ENCODE measurements around the gene LRIG1.

Gene LRIG1

DNA sequence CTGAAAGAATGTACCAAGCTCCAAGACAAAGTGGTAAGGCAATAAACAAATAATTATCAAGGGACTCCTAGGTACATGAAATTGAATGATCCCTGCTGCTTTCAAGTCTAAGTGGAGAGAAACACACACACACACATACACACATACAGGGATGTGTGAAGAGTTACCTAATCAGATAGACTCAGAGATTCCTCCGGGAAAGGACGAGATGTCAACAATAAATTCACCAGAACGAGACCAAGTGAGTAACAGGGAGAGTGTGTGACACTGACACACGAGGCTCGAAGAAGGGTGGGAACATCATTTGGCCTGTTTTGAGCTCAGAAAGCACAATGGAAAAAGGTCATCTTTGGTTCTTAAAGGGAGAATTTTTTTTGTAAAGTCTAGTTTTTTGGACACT lies 13.4 kb downstream of the LRIG1 start:
- DNase-seq, result no peak

- no peak for DNase-seq
These were observed 14.2 kb downstream of the LRIG1 start for GRCh38 chr3:66486646-66487045.

- DNase-seq, result no peak
These were observed 14.6 kb downstream of the LRIG1 start for GRCh38 chr3:66486202-66486601.

DNA sequence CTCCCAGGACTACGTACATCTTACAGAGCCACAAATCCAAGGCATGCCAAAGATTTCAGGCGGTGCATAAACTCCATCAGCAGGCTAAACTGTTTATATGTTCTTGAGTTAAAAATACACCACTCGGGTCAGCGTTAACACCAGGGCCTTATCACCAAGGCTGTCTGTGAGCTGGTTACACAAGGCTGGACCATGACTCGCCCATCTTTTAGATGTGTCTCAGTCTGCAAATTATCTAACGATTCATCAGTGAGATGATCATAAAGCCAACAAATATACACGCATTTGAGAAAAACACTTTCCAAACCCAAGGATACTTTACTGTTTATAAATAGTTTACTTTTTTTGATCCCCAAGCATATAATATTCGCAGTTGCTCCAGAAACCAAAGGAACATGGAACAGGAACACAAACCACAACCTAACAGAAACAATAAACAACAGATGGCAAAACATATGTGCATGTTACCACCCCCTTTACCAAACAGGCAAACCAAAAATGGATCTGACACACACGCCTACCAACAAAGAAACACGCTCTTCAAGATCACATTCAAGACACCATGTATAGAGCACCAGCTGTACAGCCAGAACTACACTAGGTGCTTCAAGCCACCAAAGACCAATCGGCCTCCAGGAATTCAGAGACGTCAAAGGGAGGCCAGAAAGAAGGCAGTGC lies 15.4 kb downstream of the LRIG1 start:
- DNase-seq, result no peak

GRCh38 chr3:66484106-66484844 lies 16.5 kb downstream of the LRIG1 start:
- no peak for DNase-seq

DNA sequence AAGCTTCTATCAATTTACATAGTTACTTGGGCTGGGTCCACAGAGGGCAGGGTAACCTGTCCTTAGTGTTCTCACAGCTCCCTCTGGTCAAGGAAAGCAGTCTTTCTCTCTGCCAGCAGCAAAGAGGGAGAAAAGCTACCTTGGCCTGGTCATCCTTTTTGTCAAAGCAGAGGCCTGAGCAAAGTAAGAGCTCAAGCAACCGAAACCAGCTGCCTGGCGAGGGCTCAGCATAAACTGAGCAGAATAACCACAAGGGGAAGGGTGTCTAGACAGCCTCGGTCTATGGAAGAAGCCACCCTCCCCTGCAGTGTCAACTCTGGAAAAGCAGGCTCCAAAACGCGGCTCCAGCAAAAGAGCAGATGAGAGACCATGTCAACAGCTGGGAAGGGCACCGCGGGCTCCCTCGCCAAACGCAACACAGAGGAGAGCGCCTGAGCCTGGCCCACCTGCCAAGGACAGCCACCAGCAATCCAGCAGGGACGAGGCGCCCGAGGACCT lies 17.4 kb downstream of the LRIG1 start:
- DNase-seq, result peak; percentile 7

DNA sequence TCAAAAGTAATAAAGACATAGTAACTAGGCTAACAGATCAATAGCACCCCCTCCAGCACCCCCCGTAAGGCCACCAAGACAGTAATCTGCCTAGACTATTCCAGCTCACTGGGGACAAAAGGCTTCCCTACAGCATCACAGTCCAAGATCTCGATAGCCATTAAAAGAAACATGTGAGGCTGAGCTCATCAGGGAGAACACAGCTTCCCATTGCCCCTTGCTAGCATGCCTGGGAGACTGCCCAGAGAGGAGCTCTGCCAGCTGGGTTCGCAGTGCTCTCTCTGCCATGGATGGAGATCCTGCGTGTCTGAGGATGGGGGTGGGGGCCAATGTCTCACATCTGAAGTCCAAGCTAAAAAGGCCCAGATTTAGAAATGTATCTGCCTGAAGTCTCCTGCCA lies 17.8 kb downstream of the LRIG1 start:
- DNase-seq, result no peak

DNA sequence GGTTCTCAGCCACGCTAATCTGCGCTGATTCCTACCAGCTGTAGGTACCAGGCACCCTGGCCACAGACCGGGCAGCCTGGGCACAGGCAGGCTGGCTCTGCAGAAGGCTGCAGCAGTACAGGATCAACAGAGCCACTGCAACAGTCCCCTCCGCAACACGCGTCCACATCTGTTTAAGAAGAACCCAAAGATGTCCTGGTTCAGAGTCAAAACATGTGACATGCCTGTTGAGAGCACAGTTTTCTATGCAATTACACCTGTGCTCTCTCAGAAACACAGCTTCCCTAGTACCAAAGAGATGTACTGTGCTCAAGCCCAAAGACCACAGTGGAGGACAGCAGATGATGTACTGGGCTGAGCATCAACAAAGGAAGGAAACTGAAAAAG lies 18.8 kb downstream of the LRIG1 start:
- no peak for DNase-seq

GRCh38 chr3:66481071-66482017 lies 19.5 kb downstream of the LRIG1 start:
- no peak for DNase-seq

GRCh38 chr3:66480666-66481065 lies 20.2 kb downstream of the LRIG1 start:
- no peak for DNase-seq

DNA sequence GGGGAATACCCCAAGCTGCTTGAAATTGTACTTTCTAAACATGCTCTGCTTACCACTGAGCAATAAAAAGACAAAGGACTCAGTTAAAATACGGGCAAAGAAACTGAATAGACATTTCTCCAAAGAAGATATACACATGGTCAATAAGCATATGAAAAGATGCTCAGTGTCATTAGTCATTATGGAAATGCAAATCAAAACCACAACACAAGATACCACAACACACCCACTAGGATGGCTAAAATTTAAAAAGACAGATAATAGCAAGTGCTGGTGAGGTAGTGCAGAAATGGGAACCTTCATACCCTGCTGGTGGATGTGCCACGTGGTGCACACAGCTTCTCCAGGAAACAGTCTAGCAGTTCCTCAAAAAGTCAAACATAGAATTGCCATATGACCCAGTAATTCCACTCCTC lies 21.3 kb downstream of the LRIG1 start:
- no peak for DNase-seq

DNA sequence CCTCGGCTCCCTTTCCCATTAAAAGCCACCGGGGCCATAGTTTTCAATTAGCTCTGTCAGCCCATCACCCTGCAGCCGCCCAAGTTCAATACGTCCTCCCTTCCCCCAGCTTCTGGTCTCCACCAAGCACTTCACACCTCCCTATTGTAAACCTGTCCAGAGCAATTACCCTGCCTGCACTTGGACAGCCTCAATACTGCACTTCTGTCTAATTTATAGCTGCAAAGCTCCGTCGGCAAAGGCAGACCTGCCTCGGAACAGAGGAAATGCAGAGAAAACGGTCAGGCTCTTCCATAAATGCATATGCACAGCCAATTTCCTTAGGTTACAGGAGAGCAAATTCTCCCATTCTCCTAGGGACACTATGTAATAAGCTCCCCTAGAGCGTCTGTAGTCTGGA lies 21.9 kb downstream of the LRIG1 start:
- no peak for DNase-seq

- DNase-seq, result no peak
These were observed 23.0 kb downstream of the LRIG1 start for GRCh38 chr3:66477856-66478255.

DNA sequence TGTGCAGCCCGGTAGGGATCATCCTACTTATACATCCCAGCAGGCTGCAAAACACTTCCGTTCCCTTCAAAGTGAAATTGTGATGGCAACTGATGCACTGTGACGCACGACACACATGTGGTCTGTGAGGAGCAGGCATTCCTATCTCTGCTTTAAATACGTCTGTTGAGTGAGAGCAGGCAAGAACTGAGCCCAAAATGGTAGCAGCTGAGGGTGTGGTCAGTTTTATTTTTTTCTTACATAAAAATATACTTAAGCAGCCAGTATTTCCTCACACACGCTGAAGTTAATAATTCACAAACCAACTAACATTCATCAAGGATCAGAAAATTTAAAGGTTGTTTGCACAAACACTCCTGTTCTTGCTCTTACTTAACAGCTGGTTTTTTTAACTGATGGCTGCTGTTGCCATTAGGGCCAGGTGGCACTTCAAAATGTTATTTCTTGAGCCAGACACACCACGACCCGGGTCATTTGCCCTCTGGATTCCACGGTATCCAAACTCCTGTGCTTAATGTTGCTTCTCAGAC lies 23.9 kb downstream of the LRIG1 start:
- DNase-seq, result peak; percentile 23

DNA sequence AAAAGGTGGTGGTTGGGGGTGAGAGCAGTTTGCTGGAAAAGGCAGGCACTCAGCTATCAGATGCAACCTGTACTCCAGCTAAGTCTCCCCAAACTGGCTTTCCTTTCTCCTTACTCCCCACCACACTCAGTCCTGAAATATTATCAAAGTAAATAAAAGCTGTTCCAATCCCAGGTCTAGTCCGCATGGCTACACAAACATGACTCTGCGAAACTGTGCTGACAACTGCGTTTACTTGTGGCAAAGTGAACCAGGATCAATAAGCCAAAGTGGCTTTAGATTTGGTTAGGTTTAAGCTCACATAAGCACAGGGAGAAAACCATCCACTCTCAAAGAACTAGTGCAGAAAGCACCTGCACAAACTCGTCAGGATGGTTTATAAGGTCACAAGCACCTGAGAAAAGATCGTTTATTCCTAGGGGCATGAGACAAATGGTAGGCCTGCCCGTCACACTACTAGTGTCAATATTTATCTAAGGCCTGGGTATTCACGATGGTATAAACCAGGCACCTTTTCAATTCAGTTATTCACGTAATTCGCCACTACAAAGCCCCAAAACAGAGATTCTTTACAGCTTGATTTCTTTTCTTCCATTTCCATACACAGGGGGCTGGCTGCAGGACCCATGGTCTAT lies 25.3 kb downstream of the LRIG1 start:
- DNase-seq, result peak; percentile 76

DNA sequence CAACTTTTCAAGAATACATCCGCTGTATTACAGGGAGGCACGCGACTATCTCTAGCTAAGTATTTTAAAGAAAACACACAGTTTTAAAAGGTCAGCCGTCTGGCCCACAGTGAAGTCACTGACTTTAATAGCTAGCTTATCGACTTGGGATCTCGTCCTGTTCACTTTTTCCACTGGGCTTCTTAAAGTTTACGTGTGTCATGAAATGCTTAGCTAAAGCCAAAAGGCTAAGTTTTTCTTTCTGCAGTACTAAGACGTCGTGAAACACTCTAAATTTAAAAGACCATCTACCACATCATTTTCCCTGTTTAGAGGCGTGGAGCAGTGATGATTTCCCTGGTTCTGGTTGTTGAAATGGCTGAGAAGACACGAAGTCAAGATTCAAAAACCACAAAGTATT lies 27.1 kb downstream of the LRIG1 start:
- DNase-seq, result no peak

DNA sequence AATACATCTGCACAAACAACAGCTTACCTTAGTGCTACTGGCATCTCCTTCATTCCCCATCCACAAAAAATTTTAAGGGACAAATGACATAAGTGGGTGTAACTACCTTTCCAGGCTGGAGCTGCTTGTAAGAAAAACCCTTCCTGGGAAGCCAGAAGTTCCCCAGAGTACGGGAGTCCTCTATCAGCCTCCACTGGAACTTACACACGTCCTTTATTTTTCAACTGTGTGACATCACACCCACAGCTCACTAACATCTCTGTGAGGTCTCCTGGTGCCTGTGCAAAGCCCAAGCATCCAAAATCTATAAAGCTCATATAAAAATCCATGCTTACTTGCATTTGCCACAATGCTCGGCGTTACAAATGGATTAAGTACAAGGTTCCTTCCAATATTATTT lies 27.6 kb downstream of the LRIG1 start:
- no peak for DNase-seq

- DNase-seq, result no peak
These were observed 28.3 kb downstream of the LRIG1 start for GRCh38 chr3:66472313-66473134.

GRCh38 chr3:66470956-66471686 lies 29.7 kb downstream of the LRIG1 start:
- no peak for DNase-seq

DNA sequence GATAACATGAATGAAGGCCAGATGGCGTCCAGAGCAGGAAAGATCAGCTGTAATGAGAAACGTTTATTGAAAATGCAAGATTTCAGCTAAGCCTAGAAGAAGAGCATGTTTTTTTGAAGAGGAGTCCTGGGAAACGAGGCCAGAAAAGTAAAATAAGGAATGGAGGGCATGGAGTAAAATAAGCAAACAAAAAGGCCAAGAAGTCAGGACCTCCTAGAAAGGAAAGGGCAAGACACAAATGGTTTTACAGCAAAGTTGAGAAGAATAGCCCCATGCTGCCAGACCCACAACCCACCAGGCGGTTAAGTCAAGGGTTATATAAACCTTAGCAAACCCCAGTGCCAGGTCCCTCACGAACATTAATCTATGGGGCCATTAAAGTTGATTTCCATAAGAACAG lies 30.5 kb downstream of the LRIG1 start:
- DNase-seq, result no peak

DNA sequence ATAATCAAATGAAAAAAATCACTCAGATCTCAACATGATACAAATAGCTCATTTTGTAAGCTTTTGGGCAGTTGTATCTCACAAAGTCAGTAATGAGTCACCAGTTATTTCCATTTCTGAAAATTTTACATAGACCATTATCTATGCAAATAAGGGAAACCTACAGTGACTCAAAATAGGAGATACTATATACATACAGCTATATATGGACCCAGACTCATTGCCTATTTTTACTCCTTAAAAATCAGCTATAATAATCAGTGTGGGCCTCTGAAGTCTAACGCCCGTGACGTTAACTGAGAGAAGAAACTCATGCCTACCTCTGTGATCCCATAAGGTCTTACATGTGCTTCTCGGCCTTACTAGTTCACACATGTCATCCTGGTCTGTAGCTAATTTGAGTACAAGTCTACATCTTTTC lies 31.6 kb downstream of the LRIG1 start:
- no peak for DNase-seq

Measured in NCI-H146 (cell line).